ENCODE measurements around the gene CPN2.

DNA sequence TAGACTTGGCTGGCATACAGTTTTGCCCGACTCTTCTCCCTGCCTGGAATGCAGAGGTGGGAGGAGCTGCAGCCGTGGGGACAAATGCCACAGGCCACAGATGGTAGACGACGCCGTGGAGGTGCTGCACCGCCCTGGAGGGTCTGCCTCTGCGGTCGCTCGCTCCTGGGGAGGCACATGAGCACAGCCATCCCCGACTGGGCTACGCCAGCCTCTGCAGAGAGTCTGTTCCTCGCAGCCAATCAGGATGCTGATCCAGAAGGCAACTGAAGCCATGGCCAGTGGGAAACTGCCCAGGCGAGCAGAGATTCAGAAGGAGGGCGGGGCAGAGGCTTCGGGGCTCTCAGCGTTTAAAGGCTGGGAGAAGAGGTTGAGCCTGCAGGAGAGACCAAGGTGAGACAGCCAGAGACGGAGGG lies 30.3 kb upstream of the CPN2 start:
- TF ChIP-seq, protein P1, sequence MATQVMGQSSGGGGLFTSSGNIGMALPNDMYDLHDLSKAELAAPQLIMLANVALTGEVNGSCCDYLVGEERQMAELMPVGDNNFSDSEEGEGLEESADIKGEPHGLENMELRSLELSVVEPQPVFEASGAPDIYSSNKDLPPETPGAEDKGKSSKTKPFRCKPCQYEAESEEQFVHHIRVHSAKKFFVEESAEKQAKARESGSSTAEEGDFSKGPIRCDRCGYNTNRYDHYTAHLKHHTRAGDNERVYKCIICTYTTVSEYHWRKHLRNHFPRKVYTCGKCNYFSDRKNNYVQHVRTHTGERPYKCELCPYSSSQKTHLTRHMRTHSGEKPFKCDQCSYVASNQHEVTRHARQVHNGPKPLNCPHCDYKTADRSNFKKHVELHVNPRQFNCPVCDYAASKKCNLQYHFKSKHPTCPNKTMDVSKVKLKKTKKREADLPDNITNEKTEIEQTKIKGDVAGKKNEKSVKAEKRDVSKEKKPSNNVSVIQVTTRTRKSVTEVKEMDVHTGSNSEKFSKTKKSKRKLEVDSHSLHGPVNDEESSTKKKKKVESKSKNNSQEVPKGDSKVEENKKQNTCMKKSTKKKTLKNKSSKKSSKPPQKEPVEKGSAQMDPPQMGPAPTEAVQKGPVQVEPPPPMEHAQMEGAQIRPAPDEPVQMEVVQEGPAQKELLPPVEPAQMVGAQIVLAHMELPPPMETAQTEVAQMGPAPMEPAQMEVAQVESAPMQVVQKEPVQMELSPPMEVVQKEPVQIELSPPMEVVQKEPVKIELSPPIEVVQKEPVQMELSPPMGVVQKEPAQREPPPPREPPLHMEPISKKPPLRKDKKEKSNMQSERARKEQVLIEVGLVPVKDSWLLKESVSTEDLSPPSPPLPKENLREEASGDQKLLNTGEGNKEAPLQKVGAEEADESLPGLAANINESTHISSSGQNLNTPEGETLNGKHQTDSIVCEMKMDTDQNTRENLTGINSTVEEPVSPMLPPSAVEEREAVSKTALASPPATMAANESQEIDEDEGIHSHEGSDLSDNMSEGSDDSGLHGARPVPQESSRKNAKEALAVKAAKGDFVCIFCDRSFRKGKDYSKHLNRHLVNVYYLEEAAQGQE (IDR thresholded peaks at IDR 0.05; ENCODE audit: borderline replicate concordance): no peak
- TF ChIP-seq, protein P2, sequence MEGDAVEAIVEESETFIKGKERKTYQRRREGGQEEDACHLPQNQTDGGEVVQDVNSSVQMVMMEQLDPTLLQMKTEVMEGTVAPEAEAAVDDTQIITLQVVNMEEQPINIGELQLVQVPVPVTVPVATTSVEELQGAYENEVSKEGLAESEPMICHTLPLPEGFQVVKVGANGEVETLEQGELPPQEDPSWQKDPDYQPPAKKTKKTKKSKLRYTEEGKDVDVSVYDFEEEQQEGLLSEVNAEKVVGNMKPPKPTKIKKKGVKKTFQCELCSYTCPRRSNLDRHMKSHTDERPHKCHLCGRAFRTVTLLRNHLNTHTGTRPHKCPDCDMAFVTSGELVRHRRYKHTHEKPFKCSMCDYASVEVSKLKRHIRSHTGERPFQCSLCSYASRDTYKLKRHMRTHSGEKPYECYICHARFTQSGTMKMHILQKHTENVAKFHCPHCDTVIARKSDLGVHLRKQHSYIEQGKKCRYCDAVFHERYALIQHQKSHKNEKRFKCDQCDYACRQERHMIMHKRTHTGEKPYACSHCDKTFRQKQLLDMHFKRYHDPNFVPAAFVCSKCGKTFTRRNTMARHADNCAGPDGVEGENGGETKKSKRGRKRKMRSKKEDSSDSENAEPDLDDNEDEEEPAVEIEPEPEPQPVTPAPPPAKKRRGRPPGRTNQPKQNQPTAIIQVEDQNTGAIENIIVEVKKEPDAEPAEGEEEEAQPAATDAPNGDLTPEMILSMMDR (IDR thresholded peaks at IDR 0.05; ENCODE audit: poor library complexity, severe bottlenecking): no peak
- TF ChIP-seq EZH2 (IDR thresholded peaks at IDR 0.05; ENCODE audit: borderline replicate concordance, insufficient read depth, low read length, poor library complexity, severe bottlenecking) (no peak), POLR2AphosphoS5 (IDR thresholded peaks at IDR 0.05) (no peak), RAD21 (conservative IDR thresholded peaks at IDR 0.05) (no peak), EP300 (conservative IDR thresholded peaks at IDR 0.05; ENCODE audit: poor library complexity, severe bottlenecking) (no peak), TAF1 (IDR thresholded peaks at IDR 0.05; ENCODE audit: low read depth) (no peak), SMC3 (conservative IDR thresholded peaks at IDR 0.05; ENCODE audit: poor library complexity) (no peak)
